ENCODE measurements around the gene MAPKAPK3. TPM values are rescaled to one million over a fixed set of nuclear protein-coding genes. Genes with fewer than 3 reads are reported as not detected.

The MAPKAPK3 gene
- total RNA-seq, 1 donor from 2014 or later: 21.2 TPM

DNA sequence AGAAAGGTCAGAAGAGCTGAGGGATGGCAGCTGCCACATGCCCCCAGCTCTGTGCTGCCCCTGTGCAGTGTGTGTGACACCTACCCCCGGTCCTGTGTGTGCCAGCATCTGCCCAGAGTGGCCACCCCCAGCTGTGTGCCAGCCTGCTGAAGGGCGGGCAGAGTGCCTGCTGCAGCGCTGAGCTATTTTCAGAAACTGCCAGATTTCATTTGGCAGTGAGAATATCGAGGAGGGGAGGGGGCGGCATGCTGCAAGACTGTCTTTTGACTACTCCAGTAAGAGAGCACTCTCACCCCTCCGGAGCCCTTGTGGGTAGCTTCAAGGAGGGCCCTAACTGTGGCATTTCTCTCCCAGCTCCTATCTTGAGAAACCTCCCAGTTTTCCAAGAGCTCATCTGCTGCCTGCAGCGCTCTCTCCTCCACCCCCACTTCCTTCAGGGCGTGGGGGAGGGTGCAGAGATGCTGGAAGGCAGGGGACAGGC is 32.5 kb downstream of the MAPKAPK3 start:
- peaks cover 3% of the 10 kb centered on the region for H3K36me3 Mint-ChIP-seq (ENCODE audit: low read depth)
- H3K9me3 Mint-ChIP-seq (ENCODE audit: low read depth): no peaks in the 10 kb centered on the region
- H3K27me3 Mint-ChIP-seq (ENCODE audit: low read depth): no peaks in the 10 kb centered on the region
- no peak for DNase-seq (ENCODE audit: low spot score)
- H3K27ac Mint-ChIP-seq (ENCODE audit: unreplicated experiment): no peak overlapping the region
- no peak overlapping the region for H3K4me3 Mint-ChIP-seq (ENCODE audit: unreplicated experiment)
- TF ChIP-seq, protein P1, sequence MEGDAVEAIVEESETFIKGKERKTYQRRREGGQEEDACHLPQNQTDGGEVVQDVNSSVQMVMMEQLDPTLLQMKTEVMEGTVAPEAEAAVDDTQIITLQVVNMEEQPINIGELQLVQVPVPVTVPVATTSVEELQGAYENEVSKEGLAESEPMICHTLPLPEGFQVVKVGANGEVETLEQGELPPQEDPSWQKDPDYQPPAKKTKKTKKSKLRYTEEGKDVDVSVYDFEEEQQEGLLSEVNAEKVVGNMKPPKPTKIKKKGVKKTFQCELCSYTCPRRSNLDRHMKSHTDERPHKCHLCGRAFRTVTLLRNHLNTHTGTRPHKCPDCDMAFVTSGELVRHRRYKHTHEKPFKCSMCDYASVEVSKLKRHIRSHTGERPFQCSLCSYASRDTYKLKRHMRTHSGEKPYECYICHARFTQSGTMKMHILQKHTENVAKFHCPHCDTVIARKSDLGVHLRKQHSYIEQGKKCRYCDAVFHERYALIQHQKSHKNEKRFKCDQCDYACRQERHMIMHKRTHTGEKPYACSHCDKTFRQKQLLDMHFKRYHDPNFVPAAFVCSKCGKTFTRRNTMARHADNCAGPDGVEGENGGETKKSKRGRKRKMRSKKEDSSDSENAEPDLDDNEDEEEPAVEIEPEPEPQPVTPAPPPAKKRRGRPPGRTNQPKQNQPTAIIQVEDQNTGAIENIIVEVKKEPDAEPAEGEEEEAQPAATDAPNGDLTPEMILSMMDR (IDR thresholded peaks at IDR 0.05): no peak
- H3K4me1 Mint-ChIP-seq (ENCODE audit: low read depth): peaks cover 11% of the 10 kb centered on the region

DNA sequence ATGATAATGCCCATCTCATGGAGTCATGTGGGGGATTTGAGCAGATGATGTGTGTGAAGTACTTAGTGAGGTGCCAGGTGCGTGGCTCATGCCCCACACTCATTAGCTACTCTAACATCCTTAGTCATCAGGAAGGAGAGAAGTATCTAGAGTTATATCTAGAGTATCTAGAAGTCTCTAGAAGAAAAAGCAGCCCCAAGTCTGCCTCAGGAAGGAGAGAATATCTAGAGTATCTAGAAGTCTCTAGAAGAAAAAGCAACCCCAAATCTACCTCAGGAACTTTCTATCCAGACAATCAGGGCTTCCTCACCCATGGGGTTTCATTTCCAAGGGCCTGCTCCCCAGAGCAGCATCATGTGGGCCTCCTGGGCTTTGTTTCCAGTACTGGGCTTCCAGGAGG is 33.1 kb downstream of the MAPKAPK3 start:
- H3K9me3 Mint-ChIP-seq (ENCODE audit: low read depth): no peaks in the 10 kb centered on the region
- DNase-seq (ENCODE audit: low spot score): no peak
- H3K4me3 Mint-ChIP-seq (ENCODE audit: unreplicated experiment): no peak overlapping the region
- TF ChIP-seq, protein P1 (IDR thresholded peaks at IDR 0.05): no peak
- no peak overlapping the region for H3K27ac Mint-ChIP-seq (ENCODE audit: unreplicated experiment)
- H3K36me3 Mint-ChIP-seq (ENCODE audit: low read depth): peaks cover 3% of the 10 kb centered on the region
- H3K4me1 Mint-ChIP-seq (ENCODE audit: low read depth): peaks cover 11% of the 10 kb centered on the region
- H3K27me3 Mint-ChIP-seq (ENCODE audit: low read depth): no peaks in the 10 kb centered on the region

DNA sequence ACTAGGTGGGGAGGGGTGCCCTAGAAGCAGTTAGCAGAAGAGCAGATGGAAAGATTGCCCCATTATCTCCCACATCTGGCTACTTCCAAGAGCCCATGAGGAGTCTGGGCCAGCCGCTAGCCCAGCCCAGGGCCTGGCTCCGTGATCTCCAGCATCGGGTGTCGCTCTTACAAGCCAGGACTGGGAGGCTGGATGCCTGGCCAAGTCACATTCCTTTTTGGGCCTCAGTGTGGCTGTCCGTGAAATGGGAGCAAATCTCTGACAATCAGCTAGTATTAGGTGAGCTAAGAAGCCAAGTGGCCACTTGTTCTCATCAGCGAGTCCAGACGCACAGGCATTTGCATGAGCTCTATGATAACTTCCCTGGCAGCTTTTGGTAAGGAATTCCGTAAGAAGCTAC is 34.5 kb downstream of the MAPKAPK3 start:
- Mint-ChIP-seq H3K4me1 (ENCODE audit: low read depth) (peaks cover 11% of the 10 kb centered on the region), H3K27ac (ENCODE audit: unreplicated experiment) (no peak overlapping the region), H3K9me3 (ENCODE audit: low read depth) (no peaks in the 10 kb centered on the region), H3K27me3 (ENCODE audit: low read depth) (no peaks in the 10 kb centered on the region), H3K4me3 (ENCODE audit: unreplicated experiment) (no peak overlapping the region), H3K36me3 (ENCODE audit: low read depth) (peaks cover under 1% of the 10 kb centered on the region)
- no peak for DNase-seq (ENCODE audit: low spot score)
- TF ChIP-seq, protein P1 (IDR thresholded peaks at IDR 0.05): no peak

DNA sequence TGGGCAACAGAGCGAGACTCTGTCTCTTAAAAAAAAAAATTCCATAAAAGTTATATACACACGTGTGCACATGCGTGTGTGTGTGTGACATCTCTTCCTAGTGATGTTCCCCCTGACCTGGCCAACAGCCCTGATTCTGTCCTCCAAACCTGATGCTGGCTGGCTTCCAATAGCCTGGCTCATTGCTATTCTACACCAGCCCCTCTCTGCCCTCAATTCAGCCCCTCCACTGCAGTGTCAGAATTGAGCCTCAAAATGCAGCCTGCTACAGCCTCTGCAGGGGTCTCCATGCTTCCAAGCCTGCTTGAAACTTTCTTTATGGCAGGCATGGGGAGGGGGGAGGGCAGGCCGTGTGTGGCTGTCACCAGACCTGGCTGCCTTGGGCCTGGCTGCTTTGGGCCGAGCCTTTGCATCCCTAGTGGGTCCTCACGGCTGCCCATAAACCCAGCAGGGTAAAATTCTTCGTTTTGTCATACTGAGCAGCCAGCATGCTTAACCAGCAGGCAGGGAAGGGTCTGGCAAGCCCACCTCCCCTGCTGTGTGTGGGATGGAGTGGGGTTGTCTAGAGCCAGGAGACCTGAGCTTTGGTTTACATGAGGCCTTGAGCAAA is 35.1 kb downstream of the MAPKAPK3 start:
- Mint-ChIP-seq H3K27ac (ENCODE audit: unreplicated experiment) (peak overlapping the region; percentile 54), H3K36me3 (ENCODE audit: low read depth) (no peaks in the 10 kb centered on the region), H3K4me1 (ENCODE audit: low read depth) (peaks cover 11% of the 10 kb centered on the region), H3K9me3 (ENCODE audit: low read depth) (no peaks in the 10 kb centered on the region), H3K4me3 (ENCODE audit: unreplicated experiment) (no peak overlapping the region), H3K27me3 (ENCODE audit: low read depth) (no peaks in the 10 kb centered on the region)
- TF ChIP-seq, protein P1 (IDR thresholded peaks at IDR 0.05): no peak
- DNase-seq (ENCODE audit: low spot score): peak; percentile 29

DNA sequence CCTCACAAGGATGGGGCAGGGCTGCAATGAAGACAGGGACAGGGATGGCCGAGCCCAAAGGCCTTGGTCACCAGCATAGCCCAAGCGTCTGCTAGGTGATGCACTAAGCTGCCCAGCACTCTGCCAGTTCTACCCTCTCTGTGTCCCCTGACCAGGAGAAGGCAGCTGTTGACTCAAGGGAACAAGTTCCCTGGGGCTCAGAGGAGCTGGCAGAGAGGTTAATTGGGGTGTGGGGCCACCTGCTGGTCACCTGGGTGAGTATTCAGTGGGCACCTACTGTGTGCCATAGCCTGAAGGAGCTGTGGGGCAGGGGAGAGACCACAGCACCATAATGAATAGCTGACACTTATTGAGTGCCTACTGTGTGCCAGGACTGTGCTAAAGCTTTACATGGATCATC is 35.8 kb downstream of the MAPKAPK3 start:
- H3K4me1 Mint-ChIP-seq (ENCODE audit: low read depth): peaks cover 11% of the 10 kb centered on the region
- peak; percentile 59 for DNase-seq (ENCODE audit: low spot score)
- TF ChIP-seq, protein P1 (IDR thresholded peaks at IDR 0.05): peak; percentile 62
- no peak overlapping the region for H3K4me3 Mint-ChIP-seq (ENCODE audit: unreplicated experiment)
- no peaks in the 10 kb centered on the region for H3K36me3 Mint-ChIP-seq (ENCODE audit: low read depth)
- H3K27me3 Mint-ChIP-seq (ENCODE audit: low read depth): no peaks in the 10 kb centered on the region
- no peak overlapping the region for H3K27ac Mint-ChIP-seq (ENCODE audit: unreplicated experiment)
- H3K9me3 Mint-ChIP-seq (ENCODE audit: low read depth): no peaks in the 10 kb centered on the region
